CD4-positive, alpha-beta T cell treated with Interleukin-6 at 100 ng/mL for 8 hours (primary cell): Measurements from ENCODE around the gene KRT6C.

ENCODE experiments used
- DNase-seq: peaks from one replicate; pipeline ENCODE4 v3.0.0-alpha.2; 2020; ENCODE audit warnings: mixed read lengths, low spot score

Gene KRT6C

DNA sequence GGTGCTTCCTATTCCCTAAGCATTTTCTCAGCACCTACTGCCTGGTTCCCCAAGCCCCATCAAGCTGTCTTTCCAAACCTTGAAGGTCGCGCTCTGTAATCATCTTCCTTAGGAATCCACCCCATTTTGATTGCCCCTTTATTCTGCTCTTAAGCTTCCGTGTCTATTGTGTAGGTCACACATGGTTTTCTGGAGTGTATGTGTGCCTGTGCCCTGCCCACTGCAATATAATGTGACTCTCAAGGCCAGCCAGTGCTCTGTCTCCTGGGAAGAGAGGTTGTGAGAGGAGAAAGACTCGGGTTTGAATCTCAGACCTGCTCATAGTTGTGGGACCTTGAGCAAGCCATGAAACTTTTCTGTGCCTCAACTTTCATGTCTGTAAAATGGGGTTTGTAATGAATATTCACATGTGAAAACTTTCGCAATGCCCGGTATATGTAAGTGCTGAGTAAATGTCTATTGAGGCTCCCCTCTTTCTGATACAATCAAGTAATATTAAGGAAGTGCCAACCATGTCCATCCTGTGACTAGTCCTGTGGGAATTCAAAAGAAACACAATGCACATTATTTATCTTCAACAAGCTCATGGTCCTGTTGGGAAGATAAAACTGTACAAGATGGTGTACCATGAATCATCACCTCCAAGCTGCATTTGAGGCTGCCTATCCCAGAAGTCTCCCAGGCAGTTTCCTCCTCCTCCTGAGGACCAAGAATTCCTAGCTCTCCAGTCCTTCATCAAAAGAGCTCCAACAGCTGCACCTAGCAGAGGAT is 38.7 kb downstream of the KRT6C start:
- DNase-seq, result no peak

DNA sequence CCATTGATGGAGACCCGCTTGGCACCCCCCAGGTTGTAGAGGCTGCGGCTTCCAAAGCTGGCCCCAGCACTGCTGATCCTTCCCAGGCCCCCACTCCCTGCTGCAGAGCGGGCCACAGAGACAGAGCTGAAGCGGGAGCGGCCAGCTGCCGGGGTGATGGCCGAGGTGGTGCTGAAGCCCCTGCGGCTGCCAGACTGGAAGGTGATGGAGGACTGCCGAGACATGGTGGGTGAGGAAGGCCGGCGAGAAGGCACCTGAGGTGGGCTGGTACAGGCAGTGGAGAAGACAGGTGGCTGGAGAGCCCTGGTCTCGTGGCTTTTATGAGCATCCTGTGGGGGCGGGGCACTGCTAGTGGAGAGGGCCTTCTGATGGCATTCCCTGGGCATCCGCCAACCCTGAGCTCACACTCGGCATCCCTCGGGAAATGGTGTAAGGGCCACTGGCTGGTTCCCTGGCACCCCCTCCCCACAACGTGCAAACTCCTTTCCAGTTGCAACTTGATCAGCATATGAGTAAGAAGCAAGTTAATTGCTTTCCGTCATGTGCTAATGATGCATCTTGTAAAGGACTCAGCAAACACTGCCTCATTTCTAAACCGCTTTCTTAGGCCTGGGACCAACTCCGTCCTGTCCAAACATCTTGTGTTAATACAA is 39.4 kb downstream of the KRT6C start, which contains the start of gene KRT75:
Gene KRT75, minus strand, starts transcription at position 291 of the 653 bp plus-strand sequence. Its CDS starts 67 bp downstream, at position 224.
- DNase-seq, result no peak

DNA sequence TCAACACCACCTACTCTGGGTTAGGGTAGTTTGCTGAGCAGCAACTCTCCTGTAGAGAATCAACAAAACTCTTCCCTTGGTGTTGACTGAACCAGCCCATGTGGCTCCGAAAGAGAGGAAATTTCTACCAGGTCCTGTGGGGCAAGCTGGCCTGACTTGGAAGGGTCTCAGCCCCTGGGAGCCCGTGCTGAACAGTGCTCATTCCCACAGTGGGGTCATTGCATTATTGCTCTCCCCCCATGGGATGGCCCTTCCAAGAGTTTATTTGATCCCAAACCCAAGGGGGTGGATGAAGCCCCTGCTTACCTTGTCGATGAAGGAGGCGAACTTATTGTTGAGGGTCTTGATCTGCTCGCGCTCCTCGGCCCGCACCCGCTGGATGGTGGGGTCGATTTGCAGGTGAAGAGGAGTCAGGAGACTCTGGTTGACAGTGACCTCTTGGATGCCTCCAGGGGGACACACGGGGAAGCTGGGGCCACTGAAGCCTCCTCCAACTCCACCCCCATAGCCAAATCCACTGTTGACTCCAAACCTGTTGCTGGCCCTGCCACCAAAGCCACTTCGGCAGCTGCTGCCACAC is 40.0 kb downstream of the KRT6C start:
- no peak for DNase-seq

DNA sequence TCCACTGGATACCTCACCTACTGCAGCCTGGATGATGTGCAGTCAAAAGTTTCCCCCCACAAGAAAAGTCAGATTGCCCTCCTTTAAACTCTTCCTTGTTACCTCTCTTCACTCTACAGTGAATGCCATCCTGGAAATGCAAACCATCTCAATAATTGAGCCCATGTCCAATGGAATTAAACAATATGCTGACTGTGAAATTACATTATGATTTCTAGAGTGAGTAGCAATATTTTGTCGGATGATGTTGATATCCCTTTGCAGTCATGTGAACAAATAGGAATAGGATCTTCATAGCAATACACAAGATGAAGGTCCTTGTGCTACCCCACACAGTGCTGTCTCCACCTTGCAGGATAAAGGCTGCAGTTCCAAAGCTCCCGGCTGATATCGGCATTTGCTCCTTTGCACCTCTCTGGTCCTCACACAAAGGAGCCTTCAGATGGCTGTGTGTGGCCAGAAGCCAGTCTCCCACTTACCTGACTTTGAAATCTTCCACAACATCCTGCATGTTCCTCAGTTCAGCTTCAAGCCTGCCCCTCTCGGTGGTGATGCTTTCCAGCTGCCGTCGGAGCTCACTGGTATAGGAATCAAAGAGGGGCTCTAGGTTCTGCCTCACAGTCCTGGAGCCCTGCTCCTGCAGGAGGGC is 40.9 kb downstream of the KRT6C start:
- DNase-seq, result no peak

DNA sequence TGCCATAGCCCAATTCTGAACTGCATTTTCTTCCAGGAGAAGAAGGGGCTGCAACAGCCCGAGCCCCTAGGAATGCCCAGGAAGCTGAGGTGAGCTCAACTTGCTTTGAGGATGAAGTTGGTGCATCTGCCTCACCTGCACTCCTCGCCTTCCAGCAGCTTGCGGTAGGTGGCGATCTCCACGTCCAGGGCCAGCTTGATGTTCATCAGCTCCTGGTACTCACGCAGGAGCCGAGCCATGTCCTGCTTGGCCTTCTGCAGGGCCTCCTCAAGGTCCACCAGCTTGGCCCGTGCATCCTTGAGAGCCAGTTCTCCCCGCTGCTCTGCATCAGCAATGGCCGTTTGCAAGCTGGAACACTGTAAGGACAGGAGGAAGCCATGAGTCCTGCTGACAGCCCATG is 45.5 kb downstream of the KRT6C start:
- no peak for DNase-seq

DNA sequence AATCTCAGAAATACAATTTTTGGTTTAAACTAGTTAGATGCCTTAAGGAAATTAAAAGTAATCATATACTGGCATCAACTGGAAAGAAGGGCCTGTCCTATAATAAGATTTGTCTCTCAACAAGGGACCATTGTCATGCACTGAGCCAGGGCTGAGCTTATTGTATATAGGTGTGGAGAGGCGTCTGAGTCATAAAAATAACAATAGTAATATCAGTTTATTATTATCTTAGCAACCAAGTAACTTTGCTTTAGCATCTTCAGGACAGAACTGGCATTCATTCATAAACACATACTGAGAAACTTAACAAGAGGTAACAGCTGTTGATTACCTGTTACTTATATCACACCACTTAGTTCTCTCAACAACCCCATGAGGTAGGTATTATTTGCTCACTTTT is 46.5 kb downstream of the KRT6C start:
- no peak for DNase-seq

DNA sequence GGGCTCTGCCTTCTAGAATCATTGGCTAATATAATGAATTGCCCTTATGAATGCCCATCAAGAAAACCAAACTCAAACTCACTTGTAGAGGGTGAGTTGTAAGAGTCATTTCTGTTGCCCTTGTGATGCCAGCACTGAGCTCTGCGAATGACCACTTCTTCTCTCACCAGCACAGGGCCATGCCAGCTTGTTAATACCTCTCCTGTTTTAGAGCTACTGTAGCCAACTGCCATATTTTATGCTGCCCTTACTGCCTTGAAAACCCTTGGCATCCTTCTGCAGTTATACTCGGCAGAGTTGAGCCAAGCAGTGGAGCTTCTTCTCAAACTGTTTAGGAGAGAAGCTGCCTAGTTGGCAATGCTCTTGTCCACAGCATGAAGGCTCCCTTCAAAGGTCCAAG is 47.6 kb downstream of the KRT6C start:
- DNase-seq, result no peak

DNA sequence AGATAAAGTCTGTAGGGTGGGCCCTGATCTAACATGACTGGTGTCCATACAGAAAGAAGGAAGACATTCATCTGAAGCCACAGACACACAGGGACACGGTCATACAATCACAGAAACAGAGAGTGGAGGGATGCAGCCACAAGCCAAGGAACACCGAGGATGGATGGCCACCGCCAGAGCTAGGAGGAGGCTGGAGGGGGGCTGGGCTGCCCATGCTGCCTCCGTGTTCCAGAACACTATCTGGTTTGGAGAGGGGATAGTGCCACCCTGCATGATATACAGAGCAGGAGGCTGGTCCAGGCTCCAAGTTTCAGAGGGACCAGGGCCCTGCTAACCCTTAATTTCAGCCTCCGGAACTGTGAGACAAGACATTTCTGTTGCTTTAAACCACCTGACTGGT is 48.1 kb downstream of the KRT6C start:
- no peak for DNase-seq

DNA sequence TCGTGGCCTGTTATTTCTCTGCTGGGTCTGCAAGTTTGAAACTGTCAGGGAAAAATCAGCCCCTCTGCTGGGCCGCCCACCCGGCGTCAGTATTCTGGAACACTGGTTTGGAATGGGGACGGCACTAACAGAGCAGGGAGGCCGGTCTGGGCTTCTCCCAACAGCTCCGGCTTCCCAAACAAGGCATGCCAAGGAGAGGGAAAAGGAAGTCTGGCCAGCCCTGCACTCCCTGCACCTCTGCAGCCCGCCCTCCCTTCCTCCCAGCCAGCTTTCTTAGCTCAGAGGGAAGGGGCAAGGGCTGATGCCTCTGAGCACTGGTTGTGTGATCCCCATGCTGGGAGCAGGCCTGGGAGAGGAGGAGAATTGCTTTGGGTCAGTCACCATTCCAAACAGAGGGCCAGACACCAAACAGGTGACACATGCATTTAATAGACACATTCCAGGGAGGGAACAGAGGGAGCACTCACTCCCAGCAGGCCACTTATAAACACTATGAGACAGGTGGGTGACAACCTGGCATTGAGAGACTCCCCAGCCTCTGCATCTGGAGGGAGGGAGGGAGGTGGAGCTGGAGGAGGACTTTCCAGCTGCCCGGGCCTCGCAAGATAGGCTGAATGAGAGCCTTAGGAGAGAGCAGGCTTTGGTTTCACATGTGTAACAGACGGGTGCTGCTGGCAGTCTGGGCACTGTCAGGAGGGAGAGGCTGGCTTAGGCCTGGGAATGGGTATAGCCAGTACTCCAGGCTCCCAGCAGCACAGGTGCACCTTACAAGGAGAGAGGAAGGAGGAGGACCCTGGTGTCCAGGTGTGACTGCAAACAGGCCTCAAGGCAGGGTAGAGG is 49.7 kb downstream of the KRT6C start:
- DNase-seq, result no peak

DNA sequence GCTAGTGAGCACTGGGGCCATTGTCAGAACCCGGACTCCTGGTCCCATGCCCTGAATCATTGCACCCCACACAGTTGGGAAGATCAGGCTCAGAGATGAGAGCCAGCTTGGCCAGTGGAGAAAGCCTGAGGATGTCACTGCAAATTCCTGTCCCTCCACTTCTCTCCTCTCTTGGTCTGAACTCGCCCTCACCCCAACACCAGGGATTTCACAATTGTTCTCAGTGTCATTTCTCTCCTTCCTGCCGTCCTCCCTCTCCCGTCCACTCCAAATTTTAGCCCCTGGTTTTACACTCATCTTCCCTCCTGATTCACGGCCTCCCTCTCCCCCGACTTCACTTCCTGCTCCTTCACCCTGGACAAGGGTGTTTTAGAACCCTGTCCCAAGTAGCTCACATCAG is 50.6 kb downstream of the KRT6C start:
- DNase-seq, result no peak

DNA sequence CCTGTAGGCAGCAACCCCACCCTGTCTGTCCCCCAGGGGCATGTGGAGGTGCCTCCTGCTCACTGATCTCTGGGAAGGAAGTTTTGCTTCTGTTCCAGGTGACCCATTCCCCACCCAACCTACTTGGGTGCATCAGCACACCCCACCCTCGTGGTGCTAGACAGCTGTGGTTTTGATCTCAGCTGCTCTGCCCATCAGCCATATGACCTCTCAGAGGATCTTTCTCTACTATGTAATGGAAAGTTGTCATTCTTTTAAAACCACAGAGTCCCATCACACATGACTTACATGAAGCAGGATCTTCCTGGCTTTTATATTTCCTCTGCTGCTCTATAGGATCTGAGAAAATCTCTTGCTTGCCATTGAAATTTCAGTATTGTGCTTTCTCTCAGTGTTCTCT is 53.9 kb downstream of the KRT6C start:
- no peak for DNase-seq

DNA sequence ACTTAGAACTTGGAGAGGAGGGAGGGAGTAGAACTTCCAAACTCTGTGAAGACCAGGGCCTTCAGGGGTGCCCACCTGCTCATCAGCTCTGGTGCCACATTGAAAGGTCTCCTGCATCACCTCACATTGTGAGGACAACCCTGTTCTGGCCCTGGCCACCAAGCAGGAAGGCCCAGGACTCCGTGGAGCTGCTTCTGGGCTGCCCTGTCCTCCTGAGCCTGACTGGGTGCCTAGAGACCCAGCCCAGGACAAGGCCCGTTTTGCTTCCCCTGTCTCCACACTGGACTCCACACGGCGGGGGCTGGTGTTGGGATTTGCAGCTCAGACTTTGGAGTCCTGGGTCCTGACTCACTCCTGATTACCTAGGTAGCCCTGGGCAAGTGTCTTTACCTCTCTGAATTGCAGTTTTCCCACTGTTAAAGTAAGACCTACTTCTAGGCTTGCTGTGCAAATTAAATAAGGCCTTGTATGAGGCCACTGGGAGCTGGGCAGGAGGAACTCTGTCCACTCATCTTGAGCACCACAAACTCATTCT is 55.0 kb downstream of the KRT6C start:
- DNase-seq, result no peak
